HT-29 (cell line): ENCODE results near the gene ANKRD44. TPM values are rescaled to one million over a fixed set of nuclear protein-coding genes. Genes with fewer than 3 reads are reported as not detected.
"Not testable (repeated sequence)": the region's sequence is repeated elsewhere in the genome, so short reads cannot be mapped to it uniquely, and the experiment has no call there.

Source experiments
- DNase-seq: peaks from one replicate; pipeline ENCODE4 v3.0.0-alpha.2; 2015; ENCODE audit warnings: low spot score
- total RNA-seq: library from RNA; depleted of rRNA; stranded (reverse); fragments of >200 nt; shearing (Covaris generic); gene quantifications from 2 replicates; pipeline ENCODE4 v1.2.3, GENCODE V29; 2014

The ANKRD44 gene
- total RNA-seq, 1 experiment from 2014 or later, result 2.8 TPM

- DNase-seq, result no peak
Measured at GRCh38 chr2:197031803-197032202, 278.8 kb downstream of the ANKRD44 start.

GRCh38 chr2:197030090-197030489 lies 280.5 kb downstream of the ANKRD44 start:
- DNase-seq, result no peak

- no peak for DNase-seq
Measured at GRCh38 chr2:197028633-197029032, 281.9 kb downstream of the ANKRD44 start.

GRCh38 chr2:197028230-197028629 lies 282.4 kb downstream of the ANKRD44 start:
- DNase-seq, result peak; percentile 26

GRCh38 chr2:197024206-197024605 lies 286.4 kb downstream of the ANKRD44 start:
- no peak for DNase-seq

GRCh38 chr2:197020921-197021320 lies 289.7 kb downstream of the ANKRD44 start:
- DNase-seq, result not testable (repeated sequence)

- no peak for DNase-seq
Measured at GRCh38 chr2:197013098-197013497, 297.5 kb downstream of the ANKRD44 start.

GRCh38 chr2:197011801-197012641 lies 298.6 kb downstream of the ANKRD44 start:
- peak; percentile 57 for DNase-seq

GRCh38 chr2:197011021-197011417 lies 299.6 kb downstream of the ANKRD44 start:
- DNase-seq, result no peak

- DNase-seq, result no peak
Measured at GRCh38 chr2:197010200-197011020, 300.2 kb downstream of the ANKRD44 start.

- not testable (repeated sequence) for DNase-seq
Measured at GRCh38 chr2:197008741-197009341, 301.7 kb downstream of the ANKRD44 start.

- DNase-seq, result no peak
Measured at GRCh38 chr2:197007716-197008628, 302.6 kb downstream of the ANKRD44 start.

- no peak for DNase-seq
Measured at GRCh38 chr2:197001921-197002320, 308.7 kb downstream of the ANKRD44 start.

- no peak for DNase-seq
Measured at GRCh38 chr2:196995757-196996314, 314.7 kb downstream of the ANKRD44 start.

GRCh38 chr2:196994764-196995163 lies 315.8 kb downstream of the ANKRD44 start:
- DNase-seq, result no peak

GRCh38 chr2:196993617-196994016 lies 317.0 kb downstream of the ANKRD44 start:
- no peak for DNase-seq

GRCh38 chr2:196992466-196992865 lies 318.1 kb downstream of the ANKRD44 start:
- DNase-seq, result no peak

GRCh38 chr2:196990788-196991461 lies 319.7 kb downstream of the ANKRD44 start:
- no peak for DNase-seq

GRCh38 chr2:196990092-196990491 lies 320.5 kb downstream of the ANKRD44 start:
- no peak for DNase-seq

- DNase-seq, result no peak
Measured at GRCh38 chr2:196989496-196989895, 321.1 kb downstream of the ANKRD44 start.
